Neuronal stem cell (in vitro differentiated cells): ENCODE data around the gene EIF2B2.

Experiments used
- DNase-seq: peaks from one replicate; pipeline ENCODE4 v3.0.0-alpha.2; 2013; ENCODE audit warnings: low spot score
- H2AFZ ChIP-seq: one replicate; pipeline ENCODE4 v1.6.1; 2013; ENCODE audit warnings: mild to moderate bottlenecking, low read length, inconsistent platforms
- H2AK5ac ChIP-seq: 2 replicates; pipeline ENCODE4 v1.6.1; 2013; ENCODE audit warnings: low read depth, mild to moderate bottlenecking, inconsistent platforms, low read length, moderate library complexity, mixed read lengths
- H2BK120ac ChIP-seq: 2 replicates; pipeline ENCODE4 v1.6.1; 2013; ENCODE audit warnings: low read depth, mild to moderate bottlenecking, inconsistent platforms, low read length, moderate library complexity, mixed read lengths
- H2BK12ac ChIP-seq: one replicate; pipeline ENCODE4 v1.6.1; 2013; ENCODE audit warnings: low read length, inconsistent platforms
- H2BK15ac ChIP-seq: 2 replicates; pipeline ENCODE4 v1.6.1; 2013; ENCODE audit warnings: mild to moderate bottlenecking, low read length, inconsistent platforms, mixed read lengths
- H2BK5ac ChIP-seq: one replicate; pipeline ENCODE4 v1.6.1; 2013; ENCODE audit warnings: inconsistent platforms, mild to moderate bottlenecking, low read length, moderate library complexity
- H3K14ac ChIP-seq: one replicate; pipeline ENCODE4 v1.6.1; 2013; ENCODE audit warnings: low read length, inconsistent platforms
- H3K18ac ChIP-seq: 2 replicates; pipeline ENCODE4 v1.6.1; 2013; ENCODE audit warnings: low read length, inconsistent platforms
- H3K23ac ChIP-seq: 2 replicates; pipeline ENCODE4 v1.6.1; 2013; ENCODE audit warnings: low read depth, mild to moderate bottlenecking, mixed read lengths, low read length, inconsistent platforms; ENCODE audit not compliant: poor library complexity
- H3K27ac ChIP-seq: replicated peaks from 3 replicates; pipeline ENCODE4 v1.5.1; 2013; ENCODE audit warnings: low read length, inconsistent platforms
- H3K27me3 ChIP-seq, 3 experiments: 2 replicates each; pipeline ENCODE4 v1.6.1; 2013; ENCODE audit warnings: low read length in 3 of 3, mild to moderate bottlenecking in 2 of 3, inconsistent platforms in 1 of 3, low read depth in 1 of 3, mixed read lengths in 1 of 3, moderate library complexity in 1 of 3; ENCODE audit not compliant: control insufficient read depth in 3 of 3, insufficient read depth in 3 of 3
- H3K36me3 ChIP-seq, 2 donors: replicated peaks in 1 of 2; 2 replicates each; pipeline ENCODE4 v1.6.1; 2013; ENCODE audit warnings: low read length in 2 of 2; ENCODE audit not compliant: control insufficient read depth in 2 of 2, insufficient read depth in 2 of 2
- H3K4ac ChIP-seq: 2 replicates; pipeline ENCODE4 v1.6.1; 2013; ENCODE audit warnings: inconsistent platforms, mild to moderate bottlenecking, low read length, moderate library complexity
- H3K4me1 ChIP-seq, 2 donors: 1 replicate in 1 of 2; 2 replicates in 1 of 2; pipeline ENCODE4 v1.6.1; 2013; ENCODE audit warnings: low read length in 2 of 2, low read depth in 1 of 2; ENCODE audit not compliant: control insufficient read depth in 2 of 2, insufficient read depth in 1 of 2
- H3K4me2 ChIP-seq: one replicate; pipeline ENCODE4 v1.6.1; 2013; ENCODE audit warnings: mild to moderate bottlenecking, low read length, inconsistent platforms; ENCODE audit not compliant: insufficient read depth, poor library complexity, severe bottlenecking
- H3K4me3 ChIP-seq, 2 donors: 2 replicates each; pipeline ENCODE4 v1.5.1; 2013; ENCODE audit warnings: low read length in 2 of 2, mild to moderate bottlenecking in 2 of 2, inconsistent platforms in 1 of 2, moderate library complexity in 1 of 2
- H3K79me1 ChIP-seq: one replicate; pipeline ENCODE4 v1.6.1; 2013; ENCODE audit warnings: low read depth, mild to moderate bottlenecking, inconsistent platforms, low read length, moderate library complexity
- H3K9ac ChIP-seq: one replicate; pipeline ENCODE4 v1.6.1; 2013; ENCODE audit warnings: mild to moderate bottlenecking, low read depth, low read length, inconsistent platforms; ENCODE audit not compliant: poor library complexity
- H3K9me3 ChIP-seq, 2 donors: replicated peaks in 1 of 2; 2 replicates each; pipeline versions ENCODE3 to v1.6.1; 2013; ENCODE audit warnings: low read length in 2 of 2, mild to moderate bottlenecking in 2 of 2, inconsistent platforms in 1 of 2, low read depth in 1 of 2, mixed read lengths in 1 of 2, moderate library complexity in 1 of 2; ENCODE audit not compliant: control insufficient read depth in 2 of 2, insufficient read depth in 1 of 2
- H4K8ac ChIP-seq: one replicate; pipeline ENCODE4 v1.6.1; 2013; ENCODE audit warnings: low read depth, mild to moderate bottlenecking, inconsistent platforms, low read length, moderate library complexity
- H4K91ac ChIP-seq: one replicate; pipeline ENCODE4 v1.6.1; 2013; ENCODE audit warnings: low read length, low read depth, mild to moderate bottlenecking, inconsistent platforms; ENCODE audit not compliant: poor library complexity
- WGBS, 2 donors: extraction: QIAGEN DNeasy Blood & Tissue Kit; methylation state at CpG; one replicate each; pipeline ENCODE4 v1.1.7; 2013; ENCODE audit warnings: missing lambda C conversion rate in 2 of 2, mixed read lengths in 1 of 2; ENCODE audit not compliant: insufficient read length in 2 of 2, insufficient replicate concordance in 1 of 2; ENCODE audit errors: extremely low coverage in 2 of 2; 5-methylcytosine and 5-hydroxymethylcytosine counted together

Gene EIF2B2

DNA sequence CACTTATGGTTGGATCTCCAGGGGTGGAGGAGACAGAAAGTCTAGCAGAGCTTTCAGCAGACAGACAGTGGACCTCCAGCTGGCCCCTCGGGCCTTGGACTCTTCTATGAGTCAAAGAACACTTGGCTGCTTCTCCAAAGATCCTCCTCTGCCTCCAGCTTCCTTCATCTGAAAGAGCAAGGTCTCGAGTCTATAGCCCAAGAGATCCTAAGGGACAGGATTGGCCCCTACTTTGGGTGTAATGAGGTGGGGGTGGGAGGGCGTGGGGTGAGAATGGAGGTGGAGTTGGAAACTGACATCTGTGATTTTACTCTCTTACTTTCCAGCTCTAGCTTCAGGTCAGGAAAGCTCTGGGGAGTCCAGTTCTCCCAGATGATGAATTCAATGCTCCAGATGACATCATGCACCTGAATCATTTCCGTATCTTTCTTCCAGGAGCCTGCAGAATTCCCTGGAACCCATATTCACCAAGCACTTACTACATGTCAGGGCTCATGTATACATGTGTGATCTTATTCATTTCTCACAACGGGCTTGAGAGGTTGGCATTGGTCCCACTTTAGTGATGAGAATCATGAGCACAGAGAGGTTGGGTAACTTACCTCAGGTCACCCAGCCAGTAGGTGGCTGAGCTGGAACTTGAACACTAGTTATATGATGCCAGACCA, 37.1 kb upstream of the EIF2B2 start:
- Histone ChIP-seq H3K4me1 (peaks cover 14 to 19% of the 10 kb centered on the region in 2 donors), H2BK5ac (no peak overlapping the region), H3K4me2 (no peak overlapping the region), H3K36me3 (no peaks in the 10 kb centered on the region), H2BK15ac (no peak overlapping the region), H2BK120ac (no peak overlapping the region), H4K91ac (no peak overlapping the region), H2BK12ac (no peak overlapping the region), H3K4me3 (no peak overlapping the region), H4K8ac (no peak overlapping the region), H3K27me3 (no peaks in the 10 kb centered on the region), H3K79me1 (no peaks in the 10 kb centered on the region), H3K9me3 (no peaks in the 10 kb centered on the region), H2AK5ac (peak overlapping the region; percentile 32), H2AFZ (no peak overlapping the region), H3K14ac (no peak overlapping the region), H3K23ac (no peak overlapping the region), H3K27ac (no peak overlapping the region), H3K4ac (no peak overlapping the region), H3K18ac (no peak overlapping the region), H3K9ac (no peak overlapping the region)
- DNase-seq = no peak
- no CpG with 5 or more reads among the region's 5 CpGs for WGBS, 2 donors

DNA sequence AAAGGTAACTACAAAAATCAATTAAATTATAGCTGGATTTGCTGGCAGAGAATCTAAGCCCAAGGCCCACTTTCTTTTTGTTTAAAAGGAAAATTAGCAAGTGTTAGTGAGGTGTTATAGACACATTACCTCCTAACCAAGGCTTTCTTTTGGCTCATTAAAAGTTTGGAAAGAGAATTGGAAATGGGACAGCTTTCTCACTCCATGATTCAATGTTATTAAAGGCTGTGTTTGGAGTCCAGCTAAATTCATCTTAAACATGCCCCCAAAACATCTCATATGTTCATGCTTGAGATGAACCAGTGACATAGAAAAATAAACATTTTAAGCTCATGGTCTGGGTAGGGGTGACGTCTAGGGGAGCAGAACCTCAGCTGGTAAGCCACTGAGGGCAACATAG, 33.9 kb upstream of the EIF2B2 start:
- H2BK15ac ChIP-seq = no peak overlapping the region
- DNase-seq = no peak
- WGBS, 2 donors = no CpG with 5 or more reads among the region's 1 CpG
- no peak overlapping the region for H3K9ac ChIP-seq
- no peak overlapping the region for H3K14ac ChIP-seq
- no peak overlapping the region for H2BK120ac ChIP-seq
- no peak overlapping the region for H2BK5ac ChIP-seq
- no peak overlapping the region for H3K27ac ChIP-seq
- H3K4me2 ChIP-seq = no peak overlapping the region
- no peak overlapping the region for H2AFZ ChIP-seq
- no peak overlapping the region for H4K8ac ChIP-seq
- no peaks in the 10 kb centered on the region for H3K9me3 ChIP-seq
- no peaks in the 10 kb centered on the region for H3K79me1 ChIP-seq
- no peak overlapping the region for H3K4me3 ChIP-seq
- no peak overlapping the region for H3K4ac ChIP-seq
- no peak overlapping the region for H3K18ac ChIP-seq
- H2AK5ac ChIP-seq = no peak overlapping the region
- no peak overlapping the region for H3K23ac ChIP-seq
- H2BK12ac ChIP-seq = no peak overlapping the region
- H3K36me3 ChIP-seq = no peaks in the 10 kb centered on the region
- H3K27me3 ChIP-seq = no peaks in the 10 kb centered on the region
- no peak overlapping the region for H4K91ac ChIP-seq
- H3K4me1 ChIP-seq = peaks cover 7 to 18% of the 10 kb centered on the region in 2 donors

DNA sequence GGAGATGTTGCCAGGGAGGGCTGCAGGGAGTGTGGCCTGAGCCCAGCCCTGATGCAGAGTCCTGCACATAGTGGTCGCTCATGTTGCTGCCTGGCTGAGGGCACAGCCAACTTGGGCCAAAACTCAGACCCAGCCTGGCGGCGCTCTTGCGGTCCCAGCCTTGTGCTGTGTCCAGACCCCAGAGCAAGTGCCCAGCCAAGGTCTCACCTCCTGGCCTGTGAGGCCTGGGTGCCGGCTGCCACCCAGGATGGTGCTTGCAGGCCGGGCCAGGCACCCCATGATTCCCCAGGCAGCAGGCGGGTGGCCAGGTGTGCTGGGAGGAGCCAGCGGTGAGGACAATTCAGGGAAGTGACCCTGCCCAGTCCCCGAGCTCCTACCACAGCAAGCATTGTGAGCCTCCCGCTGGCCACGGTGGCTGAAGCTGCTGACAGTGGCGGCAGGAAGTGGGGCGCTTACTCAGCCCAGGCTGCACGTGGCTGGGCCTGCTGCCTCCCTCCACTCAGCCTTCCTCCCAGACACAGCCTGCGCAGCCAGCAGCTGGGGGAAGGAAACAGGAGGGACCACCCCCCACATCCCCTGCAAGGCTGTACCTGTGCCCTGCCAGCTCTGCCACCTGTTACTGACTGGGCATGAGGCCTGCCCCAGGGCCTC, 29.6 kb upstream of the EIF2B2 start:
- Histone ChIP-seq H3K18ac (peak overlapping the region; percentile 89), H3K9me3 (peaks cover 0 to 2% of the 10 kb centered on the region in 2 donors), H3K23ac (peak overlapping the region; percentile 2), H2BK120ac (peak overlapping the region; percentile 61), H3K14ac (no peak overlapping the region), H3K36me3 (no peaks in the 10 kb centered on the region), H3K9ac (peak overlapping the region; percentile 14), H3K4me2 (no peak overlapping the region), H3K27me3 (no peaks in the 10 kb centered on the region), H3K4me3 (peak overlapping the region in 1 of 2 donors; percentile 33), H2AK5ac (peak overlapping the region; percentile 88), H4K8ac (peak overlapping the region; percentile 52), H3K27ac (no peak overlapping the region), H2BK12ac (peak overlapping the region; percentile 86), H3K79me1 (no peaks in the 10 kb centered on the region), H3K4me1 (peaks cover 17 to 52% of the 10 kb centered on the region in 2 donors), H2BK5ac (no peak overlapping the region), H2BK15ac (peak overlapping the region; percentile 63), H3K4ac (no peak overlapping the region), H4K91ac (peak overlapping the region; percentile 14), H2AFZ (peak overlapping the region; percentile 71)
- no peak for DNase-seq
- WGBS, 2 donors = no CpG with 5 or more reads among the region's 15 CpGs

DNA sequence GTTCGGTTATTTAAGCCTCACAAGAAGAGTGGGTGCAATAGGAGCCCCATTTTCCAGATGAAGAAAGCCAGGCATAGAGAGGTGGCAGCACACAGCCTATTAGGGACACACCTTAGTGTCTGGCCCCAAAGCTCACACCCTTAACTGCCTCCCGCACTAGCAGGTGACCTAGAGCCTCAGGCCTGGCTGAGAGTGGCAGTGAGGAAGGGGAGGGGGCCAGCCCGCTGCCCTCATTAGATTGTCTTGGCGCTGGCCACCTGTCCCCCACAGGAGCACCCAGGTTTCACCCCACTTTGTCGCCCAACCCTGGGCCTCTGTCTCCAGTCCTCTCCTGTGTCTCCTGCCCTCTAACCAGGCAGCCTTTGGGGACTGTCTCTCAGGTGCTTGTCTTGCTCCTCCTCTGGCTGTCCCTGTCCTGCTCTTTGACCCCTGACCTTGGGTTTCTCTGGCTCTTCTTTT, 28.8 kb upstream of the EIF2B2 start:
- DNase-seq = no peak
- H3K9me3 ChIP-seq = peaks cover 0 to 2% of the 10 kb centered on the region in 2 donors
- H2BK5ac ChIP-seq = no peak overlapping the region
- H3K27ac ChIP-seq = no peak overlapping the region
- H4K91ac ChIP-seq = no peak overlapping the region
- no peak overlapping the region for H2BK120ac ChIP-seq
- H3K79me1 ChIP-seq = no peaks in the 10 kb centered on the region
- H3K9ac ChIP-seq = no peak overlapping the region
- WGBS, 2 donors = no CpG with 5 or more reads among the region's 5 CpGs
- no peak overlapping the region for H3K23ac ChIP-seq
- no peaks in the 10 kb centered on the region for H3K27me3 ChIP-seq
- H2BK12ac ChIP-seq = no peak overlapping the region
- no peaks in the 10 kb centered on the region for H3K36me3 ChIP-seq
- no peak overlapping the region for H2AK5ac ChIP-seq
- peak overlapping the region; percentile 72 for H2AFZ ChIP-seq
- H3K4ac ChIP-seq = no peak overlapping the region
- H2BK15ac ChIP-seq = no peak overlapping the region
- H3K18ac ChIP-seq = no peak overlapping the region
- no peak overlapping the region for H4K8ac ChIP-seq
- no peak overlapping the region for H3K4me3 ChIP-seq
- H3K4me1 ChIP-seq = peaks cover 23 to 60% of the 10 kb centered on the region in 2 donors
- no peak overlapping the region for H3K14ac ChIP-seq
- H3K4me2 ChIP-seq = no peak overlapping the region
